K562 (cell line): ENCODE results near the gene ACTN4. TPM values are rescaled to one million over a fixed set of nuclear protein-coding genes. Genes with fewer than 3 reads are reported as not detected.

Experiments
- CREM ChIP-seq: IDR thresholded peaks from 2 replicates; pipeline ENCODE4 v1.6.1; 2014; ENCODE audit warnings: antibody characterized with exemption, low read depth
- ESRRB ChIP-seq: fragments of 250-450 bp; sonication (Bioruptor Pico); IDR thresholded peaks from 2 replicates; pipeline ENCODE4 v1.5.0; 2020; ENCODE audit warnings: mild to moderate bottlenecking, moderate library complexity, borderline replicate concordance
- GMEB1 ChIP-seq: fragments of 250-450 bp; sonication (Bioruptor Pico); IDR thresholded peaks from 2 replicates; pipeline ENCODE4 v1.4.0; 2020; ENCODE audit warnings: mild to moderate bottlenecking
- HDAC1 ChIP-seq, 2 experiments: fragments of 450-650 bp; IDR thresholded peaks; 2 replicates each; pipeline ENCODE4 v1.6.1; 2016 to 2017; ENCODE audit warnings: inconsistent platforms in 1 of 2, mild to moderate bottlenecking in 1 of 2, moderate library complexity in 1 of 2
- LARP7 ChIP-seq: fragments of 450-650 bp; IDR thresholded peaks from 2 replicates; pipeline ENCODE4 v1.6.1; 2016
- LCOR ChIP-seq: sonication (generic); formaldehyde crosslinking; IDR thresholded peaks from 2 replicates; pipeline ENCODE4 v1.8.0; 2022; ENCODE audit warnings: mild to moderate bottlenecking, missing genetic modification reagents
- TCFL5 ChIP-seq: fragments of 250-450 bp; sonication (Bioruptor Pico); conservative IDR thresholded peaks from 2 replicates; pipeline ENCODE4 v1.6.1; 2021; ENCODE audit warnings: mild to moderate bottlenecking, moderate library complexity, matching md5 sums
- TEAD1 ChIP-seq, 2 experiments: fragments of 450-650 bp in 1 of 2; sonication (generic) in 1 of 2; formaldehyde crosslinking; IDR thresholded peaks; 2 replicates each; pipeline versions ENCODE4 v1.4.0 to v1.8.0; 2020 to 2022; ENCODE audit warnings: mild to moderate bottlenecking in 2 of 2, missing genetic modification reagents in 1 of 2
- ZNF639 ChIP-seq, 2 experiments: fragments of 200-800 bp in 1 of 2; sonication (Bioruptor generic) in 1 of 2; sonication (generic) in 1 of 2; formaldehyde crosslinking in 1 of 2; IDR thresholded peaks in 1 of 2; conservative IDR thresholded peaks in 1 of 2; 2 replicates each; pipeline versions ENCODE4 v1.5.0 to v1.6.1; 2016 to 2020; ENCODE audit warnings: missing compliant biosample characterization in 1 of 2, missing genetic modification characterization in 1 of 2, missing genetic modification reagents in 1 of 2
- ZNF75A ChIP-seq: fragments of 450-650 bp; formaldehyde crosslinking; IDR thresholded peaks from 2 replicates; pipeline ENCODE4 v1.4.0; 2020; ENCODE audit warnings: mild to moderate bottlenecking
- polyA plus RNA-seq, 8 experiments: library from polyadenylated mRNA; depleted of rRNA in 4 of 8; stranded (reverse) in 5 of 8; unstranded in 3 of 8; fragments of >200 nt; fragmentation: Nextera tagmentation in 2 of 8; fragmentation: Illumina TruSeq in 1 of 8; extraction: Ambion mirVana in 2 of 8; extraction: Trizol in 1 of 8; gene quantifications; 2 replicates each; pipeline versions ENCODE4 v1.2.1 to v1.2.3, GENCODE V29; 2011 to 2014; ENCODE audit warnings: inconsistent platforms in 1 of 8, missing spikeins in 1 of 8
- total RNA-seq, 7 experiments: library from RNA; depleted of rRNA in 6 of 7; stranded (reverse); fragments of >200 nt in 6 of 7; fragmentation: Illumina TruSeq in 2 of 7; extraction: Trizol in 2 of 7; gene quantifications; 2 replicates each; pipeline versions ENCODE4 v1.2.1 to v1.2.3, GENCODE V29; 2011 to 2021; ENCODE audit warnings: low replicate concordance in 1 of 7
- TF ChIP-seq, protein P1 (sequence below): sonication (generic); formaldehyde crosslinking; IDR thresholded peaks from 2 replicates; pipeline ENCODE4 v1.8.1; 2023; ENCODE audit warnings: mild to moderate bottlenecking, missing genetic modification reagents
- TF ChIP-seq, protein P2 (sequence below), 2 experiments: fragments of 450-650 bp; formaldehyde crosslinking in 1 of 2; IDR thresholded peaks; 2 replicates each; pipeline versions ENCODE4 v1.4.0 to v1.6.1; 2014 to 2020; ENCODE audit warnings: mild to moderate bottlenecking in 2 of 2, borderline replicate concordance in 1 of 2, low read depth in 1 of 2

ACTN4 gene
- total and polyA plus RNA-seq, 9 of the 15 experiments (the other 6 are each of a cell fraction or from before 2014, with no cell fraction given): 3.1 to 385 (median 125) TPM

DNA sequence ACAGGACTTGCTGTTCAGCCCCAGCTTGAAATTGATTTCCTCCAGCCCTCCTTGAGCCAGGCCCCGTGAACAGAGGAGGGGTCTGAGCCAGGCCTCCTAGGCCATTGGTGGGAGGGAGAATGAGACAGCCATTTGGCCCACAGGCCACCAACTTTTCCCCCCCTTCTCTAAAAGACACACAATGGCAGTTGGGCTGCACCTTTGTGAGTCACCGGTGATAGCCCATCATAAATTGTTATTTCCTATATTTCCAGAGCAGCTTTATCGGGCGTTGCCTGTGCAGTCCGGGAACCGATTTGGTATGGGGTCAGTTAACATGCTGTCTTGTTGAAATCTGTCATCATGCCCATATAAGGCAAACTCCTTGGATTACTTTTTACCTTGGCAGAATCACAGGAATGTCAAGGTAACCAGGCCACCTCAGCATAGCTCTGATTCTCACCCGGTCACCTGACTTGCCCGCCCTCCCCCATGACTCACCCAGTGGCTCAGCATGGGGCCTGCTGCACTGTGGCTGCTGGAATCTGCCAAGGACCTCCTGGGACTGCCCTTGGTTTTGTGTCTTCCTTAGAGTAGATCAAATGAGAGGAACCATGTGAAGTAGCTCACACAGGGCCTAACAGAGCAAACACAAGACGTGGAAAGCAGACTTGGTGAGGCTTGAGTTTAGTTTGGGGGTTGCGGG is 36.1 kb downstream of the ACTN4 start (continued):
- TF ChIP-seq, protein P1, sequence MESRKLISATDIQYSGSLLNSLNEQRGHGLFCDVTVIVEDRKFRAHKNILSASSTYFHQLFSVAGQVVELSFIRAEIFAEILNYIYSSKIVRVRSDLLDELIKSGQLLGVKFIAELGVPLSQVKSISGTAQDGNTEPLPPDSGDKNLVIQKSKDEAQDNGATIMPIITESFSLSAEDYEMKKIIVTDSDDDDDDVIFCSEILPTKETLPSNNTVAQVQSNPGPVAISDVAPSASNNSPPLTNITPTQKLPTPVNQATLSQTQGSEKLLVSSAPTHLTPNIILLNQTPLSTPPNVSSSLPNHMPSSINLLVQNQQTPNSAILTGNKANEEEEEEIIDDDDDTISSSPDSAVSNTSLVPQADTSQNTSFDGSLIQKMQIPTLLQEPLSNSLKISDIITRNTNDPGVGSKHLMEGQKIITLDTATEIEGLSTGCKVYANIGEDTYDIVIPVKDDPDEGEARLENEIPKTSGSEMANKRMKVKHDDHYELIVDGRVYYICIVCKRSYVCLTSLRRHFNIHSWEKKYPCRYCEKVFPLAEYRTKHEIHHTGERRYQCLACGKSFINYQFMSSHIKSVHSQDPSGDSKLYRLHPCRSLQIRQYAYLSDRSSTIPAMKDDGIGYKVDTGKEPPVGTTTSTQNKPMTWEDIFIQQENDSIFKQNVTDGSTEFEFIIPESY (CRISPR knock-in tag): no peak
- TF ChIP-seq, protein P2, sequence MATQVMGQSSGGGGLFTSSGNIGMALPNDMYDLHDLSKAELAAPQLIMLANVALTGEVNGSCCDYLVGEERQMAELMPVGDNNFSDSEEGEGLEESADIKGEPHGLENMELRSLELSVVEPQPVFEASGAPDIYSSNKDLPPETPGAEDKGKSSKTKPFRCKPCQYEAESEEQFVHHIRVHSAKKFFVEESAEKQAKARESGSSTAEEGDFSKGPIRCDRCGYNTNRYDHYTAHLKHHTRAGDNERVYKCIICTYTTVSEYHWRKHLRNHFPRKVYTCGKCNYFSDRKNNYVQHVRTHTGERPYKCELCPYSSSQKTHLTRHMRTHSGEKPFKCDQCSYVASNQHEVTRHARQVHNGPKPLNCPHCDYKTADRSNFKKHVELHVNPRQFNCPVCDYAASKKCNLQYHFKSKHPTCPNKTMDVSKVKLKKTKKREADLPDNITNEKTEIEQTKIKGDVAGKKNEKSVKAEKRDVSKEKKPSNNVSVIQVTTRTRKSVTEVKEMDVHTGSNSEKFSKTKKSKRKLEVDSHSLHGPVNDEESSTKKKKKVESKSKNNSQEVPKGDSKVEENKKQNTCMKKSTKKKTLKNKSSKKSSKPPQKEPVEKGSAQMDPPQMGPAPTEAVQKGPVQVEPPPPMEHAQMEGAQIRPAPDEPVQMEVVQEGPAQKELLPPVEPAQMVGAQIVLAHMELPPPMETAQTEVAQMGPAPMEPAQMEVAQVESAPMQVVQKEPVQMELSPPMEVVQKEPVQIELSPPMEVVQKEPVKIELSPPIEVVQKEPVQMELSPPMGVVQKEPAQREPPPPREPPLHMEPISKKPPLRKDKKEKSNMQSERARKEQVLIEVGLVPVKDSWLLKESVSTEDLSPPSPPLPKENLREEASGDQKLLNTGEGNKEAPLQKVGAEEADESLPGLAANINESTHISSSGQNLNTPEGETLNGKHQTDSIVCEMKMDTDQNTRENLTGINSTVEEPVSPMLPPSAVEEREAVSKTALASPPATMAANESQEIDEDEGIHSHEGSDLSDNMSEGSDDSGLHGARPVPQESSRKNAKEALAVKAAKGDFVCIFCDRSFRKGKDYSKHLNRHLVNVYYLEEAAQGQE (IDR thresholded peaks at IDR 0.05; ENCODE audit: borderline replicate concordance): peak; percentile 43; the same call in 1 of the 2 replicates
- TF ChIP-seq, protein P2 (CRISPR knock-in tag; IDR thresholded peaks at IDR 0.05; ENCODE audit: low read depth): no peak
- no peak for TF ChIP-seq GMEB1 (CRISPR knock-in tag)
- TF ChIP-seq ZNF639 (CRISPR knock-in tag; conservative IDR thresholded peaks at IDR 0.05 in 1 of 2, IDR thresholded peaks at IDR 0.05 in 1 of 2): 0 out of 4 replicates have a peak, but pooled peaks of 1 of the 2 experiments have one; percentile 2
- TF ChIP-seq TCFL5 (CRISPR knock-in tag): no peak
- no peak for TF ChIP-seq ESRRB (CRISPR knock-in tag)
- TF ChIP-seq TEAD1 (CRISPR knock-in tag; IDR thresholded peaks at IDR 0.05): peak; percentile 14 to 87; a peak in 2 of 4 replicates
- TF ChIP-seq HDAC1 (IDR thresholded peaks at IDR 0.05): peak in 1 of 2 experiments; percentile 62; a peak in 1 of 4 replicates
- peak; percentile 21; the same call in 1 of the 2 replicates for TF ChIP-seq CREM
- TF ChIP-seq LARP7: no peak
- no peak for TF ChIP-seq ZNF75A
- TF ChIP-seq LCOR (CRISPR knock-in tag): peak; percentile 66; the same call in 1 of the 2 replicates
